Measurements from ENCODE around the gene AHCY. TPM values are rescaled to one million over a fixed set of nuclear protein-coding genes. Genes with fewer than 3 reads are reported as not detected.
A peak's percentile ranks its signal among the peaks of the same experiment; 100 is the strongest.

The AHCY gene
- total RNA-seq, 2 donors from 2014 or later = 73.2 to 85.4 TPM

- ATAC-seq (no peak), DNase-seq (no peak)
- Histone ChIP-seq H3K9me3 (no peaks in the 10 kb centered on the region), H3K36me3 (replicated peaks in 1 of 2; ENCODE audit: insufficient read depth in 1 of 2, low read depth in 2 of 2) (no peaks in the 10 kb centered on the region), H3K27ac (peak overlapping the region; percentile 77 to 98 (median 88)), H3K4me1 (peaks cover 23% of the 10 kb centered on the region), H3K4me3 (peak overlapping the region; percentile 55 to 66), H3K27me3 (no peaks in the 10 kb centered on the region)
- intact Hi-C loops (cut with DNase I) = no loop called here
- TF ChIP-seq CTCF (IDR thresholded peaks at IDR 0.05) = peak in 1 of 7 experiments; percentile 9
- no peak for TF ChIP-seq POLR2A (IDR thresholded peaks at IDR 0.05)
- 19 to 23% methylated on average over 8 to 9 of the region's 9 CpGs for WGBS, 2 donors
Measured at GRCh38 chr20:34302312-34302722, 838 bp downstream of the AHCY start.

GRCh38 chr20:34301587-34302311 is 1.4 kb downstream of the AHCY start:
- TF ChIP-seq CTCF (IDR thresholded peaks at IDR 0.05) (no peak), POLR2A (IDR thresholded peaks at IDR 0.05) (no peak)
- no peak overlapping the region for H3K27ac ChIP-seq
- H3K36me3 ChIP-seq (replicated peaks in 1 of 2; ENCODE audit: insufficient read depth in 1 of 2, low read depth in 2 of 2) = no peaks in the 10 kb centered on the region
- intact Hi-C loops (cut with DNase I) = no loop called here
- peak overlapping the region in 1 of 2 donors; percentile 66 for H3K4me3 ChIP-seq
- DNase-seq (no peak), ATAC-seq (no peak)
- 77 to 78% methylated on average over 17 of the region's 17 CpGs for WGBS, 2 donors
- peaks cover 23% of the 10 kb centered on the region for H3K4me1 ChIP-seq
- no peaks in the 10 kb centered on the region for H3K27me3 ChIP-seq
- H3K9me3 ChIP-seq = no peaks in the 10 kb centered on the region

- DNase-seq = peak in 1 of 4 donors; percentile 29
- intact Hi-C loops (cut with DNase I) = no loop called here
Measured at GRCh38 chr20:34300809-34301586, 2.2 kb downstream of the AHCY start.

GRCh38 chr20:34300256-34300806 is 2.8 kb downstream of the AHCY start:
- ATAC-seq (no peak), DNase-seq (no peak)
- WGBS, 2 donors = 57 to 78% methylated on average over 3 of the region's 3 CpGs
- H3K27me3 ChIP-seq = no peaks in the 10 kb centered on the region
- intact Hi-C loops (cut with DNase I) = no loop called here
- no peak overlapping the region for H3K27ac ChIP-seq
- TF ChIP-seq CTCF (IDR thresholded peaks at IDR 0.05) = no peak
- no peak for TF ChIP-seq POLR2A (IDR thresholded peaks at IDR 0.05)
- no peaks in the 10 kb centered on the region for H3K9me3 ChIP-seq
- no peak overlapping the region for H3K4me3 ChIP-seq
- H3K36me3 ChIP-seq (replicated peaks in 1 of 2; ENCODE audit: insufficient read depth in 1 of 2, low read depth in 2 of 2) = no peaks in the 10 kb centered on the region
- H3K4me1 ChIP-seq = peaks cover 23% of the 10 kb centered on the region

More at GRCh38 chr20:34300809-34301586, 2.2 kb downstream of the AHCY start:
- H3K4me1 ChIP-seq = peaks cover 23% of the 10 kb centered on the region
- no peaks in the 10 kb centered on the region for H3K9me3 ChIP-seq
- H3K27me3 ChIP-seq = no peaks in the 10 kb centered on the region
- H3K27ac ChIP-seq = no peak overlapping the region
- no peak for ATAC-seq
- H3K36me3 ChIP-seq (replicated peaks in 1 of 2; ENCODE audit: insufficient read depth in 1 of 2, low read depth in 2 of 2) = no peaks in the 10 kb centered on the region
- TF ChIP-seq CTCF (IDR thresholded peaks at IDR 0.05) (no peak), POLR2A (IDR thresholded peaks at IDR 0.05) (no peak)
- H3K4me3 ChIP-seq = no peak overlapping the region
- 31 to 37% methylated on average over 6 to 7 of the region's 7 CpGs for WGBS, 2 donors

Measured in body of pancreas (tissue), 4 donors.